GM18526 (cell line): Measurements from ENCODE around the gene ABO.

ENCODE experiments used
- POLR2A ChIP-seq: IDR thresholded peaks from 3 replicates; pipeline ENCODE4 v1.6.1; 2011; ENCODE audit not compliant: insufficient read length; ENCODE audit errors: extremely low read depth

The ABO gene

DNA sequence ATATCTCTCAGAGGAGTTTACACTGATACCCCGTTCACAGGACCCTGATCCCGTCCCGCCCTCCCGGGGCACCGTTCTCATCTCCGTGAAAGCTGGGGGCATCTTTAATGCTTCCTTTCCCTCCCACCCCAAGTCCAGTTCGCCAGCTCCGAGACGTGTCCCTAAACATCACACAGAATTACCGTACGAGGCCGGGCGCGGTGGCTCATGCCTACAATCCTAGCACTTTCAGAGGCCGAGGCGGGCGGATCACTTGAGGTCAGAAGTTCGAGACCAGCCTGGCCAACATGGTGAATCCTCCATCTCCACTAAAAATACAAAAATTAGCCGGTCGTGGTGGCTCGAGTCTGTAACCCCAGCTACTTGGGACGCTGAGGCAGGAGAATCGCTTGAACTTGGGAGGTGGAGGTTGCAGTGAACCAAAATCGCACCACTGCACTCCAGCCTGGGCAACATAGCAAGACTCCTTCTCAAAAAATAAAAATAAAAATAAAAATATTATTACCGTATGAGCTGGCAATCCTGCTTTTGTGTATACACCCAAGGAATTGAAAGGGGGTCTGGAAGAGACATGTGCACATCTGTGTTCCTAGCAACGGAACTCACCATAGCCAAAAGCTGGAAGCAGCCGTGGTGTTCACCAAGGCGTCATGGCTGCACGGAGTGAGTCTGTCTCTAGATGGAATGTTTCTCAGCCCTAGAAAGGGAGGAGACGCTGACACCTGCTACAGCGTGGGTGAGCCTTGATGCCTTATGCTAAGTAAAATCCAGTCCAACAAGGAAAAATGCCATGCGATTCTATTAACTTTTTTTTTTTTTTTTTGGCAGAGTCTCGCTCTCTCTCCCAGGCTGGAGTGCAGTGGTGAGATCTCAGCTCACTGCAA, 1.2 kb upstream of the ABO start:
- TF ChIP-seq POLR2A, result no peak

DNA sequence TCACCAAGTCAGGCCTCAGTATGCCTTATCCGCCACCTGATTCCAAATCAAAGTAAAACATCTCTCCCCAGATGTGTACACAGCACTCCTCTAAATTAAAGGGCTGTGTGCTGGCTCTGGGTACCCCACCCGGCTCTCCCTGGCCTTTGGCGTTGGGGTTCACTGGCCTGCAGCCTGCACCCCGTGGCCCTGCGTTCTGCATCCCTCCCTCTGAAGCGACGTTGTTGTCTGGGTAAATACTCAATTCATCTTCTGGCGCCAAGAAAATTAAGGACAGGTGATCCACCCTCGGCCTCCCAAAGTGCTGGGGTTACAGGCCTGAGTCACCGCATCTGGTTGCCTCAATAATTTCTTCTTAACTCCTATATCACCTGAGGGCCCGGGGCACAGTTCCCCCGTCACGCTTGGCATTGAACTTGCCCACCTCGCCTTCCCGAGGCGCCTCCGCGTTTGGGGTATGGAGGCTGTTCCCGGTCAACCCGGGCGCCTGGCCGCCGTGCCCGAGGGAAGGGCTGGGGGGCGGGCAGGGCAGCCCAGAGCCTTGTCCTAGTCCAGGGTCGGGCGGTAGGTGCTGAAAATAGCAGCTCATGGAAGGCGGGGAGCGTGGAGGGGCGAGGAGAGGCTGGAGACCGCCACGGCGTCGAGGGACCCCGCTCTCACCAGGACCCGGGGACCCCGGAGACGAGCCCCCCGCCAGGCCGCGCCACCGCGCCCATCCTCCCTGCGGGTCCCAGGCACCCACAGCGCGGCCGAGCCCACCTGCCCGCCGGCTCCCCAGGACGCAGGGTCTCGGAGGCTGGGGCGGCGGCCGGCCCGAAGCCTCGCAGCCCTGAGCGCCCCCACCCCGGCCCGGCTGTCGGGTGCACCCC, 531 bp downstream of the ABO start:
- TF ChIP-seq POLR2A, result no peak

DNA sequence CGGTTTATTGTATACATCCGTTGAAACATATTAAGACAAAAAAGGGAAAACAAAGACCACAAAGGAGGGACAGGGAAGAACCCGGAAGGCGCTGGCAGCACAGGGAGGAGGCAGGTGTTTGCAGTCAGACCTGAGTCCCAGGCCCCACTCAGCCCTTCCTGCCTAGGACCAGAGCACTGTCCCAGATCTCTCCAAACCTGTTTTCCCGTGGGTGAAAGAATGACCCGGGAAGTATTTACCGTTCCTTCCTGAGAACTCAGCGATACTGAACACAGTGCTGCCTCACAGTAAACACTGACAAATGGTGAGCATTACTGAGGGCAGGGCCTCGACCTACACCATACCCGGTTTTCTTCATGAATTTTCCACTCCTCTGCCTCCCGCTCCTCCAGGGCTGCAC, 1.2 kb downstream of the ABO start:
- no peak for TF ChIP-seq POLR2A

DNA sequence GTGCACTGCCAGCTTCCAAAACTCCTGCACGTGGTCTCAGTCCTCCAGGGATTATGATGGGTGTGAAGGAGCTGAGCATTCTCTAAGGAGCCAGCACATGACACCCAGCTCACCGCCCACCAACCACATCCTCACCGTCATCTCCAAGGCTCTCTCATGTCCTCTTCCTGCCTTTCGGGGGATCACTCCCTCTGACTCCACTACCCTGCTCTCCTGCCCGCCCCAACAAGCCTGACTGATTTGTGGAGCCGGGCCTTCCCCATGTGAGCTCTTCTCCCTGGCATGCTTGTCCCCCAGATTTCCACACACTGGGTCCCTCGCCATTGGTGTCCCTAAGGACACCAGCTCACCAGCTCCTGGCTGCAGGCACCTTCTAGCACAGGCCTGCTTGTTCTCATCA, 1.9 kb downstream of the ABO start:
- TF ChIP-seq POLR2A, result no peak

DNA sequence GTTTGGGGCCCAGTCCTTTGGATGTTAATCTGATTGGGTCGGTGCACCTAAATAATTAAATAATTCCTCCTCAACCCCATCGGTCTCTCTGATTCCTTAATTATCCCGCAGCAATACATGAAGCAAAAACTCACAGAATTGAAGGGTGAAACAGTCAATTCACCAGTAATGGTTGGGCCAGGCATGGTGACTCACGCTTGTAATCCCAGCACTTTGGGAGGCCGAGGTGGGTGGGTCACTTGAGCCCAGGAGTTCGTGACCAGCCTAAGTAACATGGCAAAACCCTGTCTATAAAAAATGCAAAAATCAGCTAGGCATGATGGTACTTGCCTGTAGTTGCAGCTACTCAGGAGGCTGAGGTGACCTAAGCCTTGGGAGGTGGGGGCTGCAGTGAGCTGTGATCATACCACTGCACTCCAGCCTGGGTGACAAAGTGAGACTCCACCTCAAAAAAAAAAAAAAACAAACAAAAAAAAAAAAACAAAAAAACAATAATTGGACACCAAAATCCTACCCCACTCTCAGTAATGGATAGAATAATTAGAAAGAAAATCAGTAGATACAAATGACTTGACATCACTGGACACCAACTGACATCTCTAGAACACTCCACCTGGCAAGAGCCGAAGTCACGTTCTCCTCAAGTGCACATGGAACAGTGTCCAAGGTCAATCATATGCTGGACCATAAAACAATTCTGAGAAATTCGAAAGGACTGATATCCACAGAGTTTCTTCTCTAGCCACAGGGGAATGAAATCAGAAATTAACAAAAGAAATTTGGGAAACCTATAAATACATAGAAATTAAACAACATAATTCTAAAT, 5.3 kb downstream of the ABO start:
- no peak for TF ChIP-seq POLR2A

DNA sequence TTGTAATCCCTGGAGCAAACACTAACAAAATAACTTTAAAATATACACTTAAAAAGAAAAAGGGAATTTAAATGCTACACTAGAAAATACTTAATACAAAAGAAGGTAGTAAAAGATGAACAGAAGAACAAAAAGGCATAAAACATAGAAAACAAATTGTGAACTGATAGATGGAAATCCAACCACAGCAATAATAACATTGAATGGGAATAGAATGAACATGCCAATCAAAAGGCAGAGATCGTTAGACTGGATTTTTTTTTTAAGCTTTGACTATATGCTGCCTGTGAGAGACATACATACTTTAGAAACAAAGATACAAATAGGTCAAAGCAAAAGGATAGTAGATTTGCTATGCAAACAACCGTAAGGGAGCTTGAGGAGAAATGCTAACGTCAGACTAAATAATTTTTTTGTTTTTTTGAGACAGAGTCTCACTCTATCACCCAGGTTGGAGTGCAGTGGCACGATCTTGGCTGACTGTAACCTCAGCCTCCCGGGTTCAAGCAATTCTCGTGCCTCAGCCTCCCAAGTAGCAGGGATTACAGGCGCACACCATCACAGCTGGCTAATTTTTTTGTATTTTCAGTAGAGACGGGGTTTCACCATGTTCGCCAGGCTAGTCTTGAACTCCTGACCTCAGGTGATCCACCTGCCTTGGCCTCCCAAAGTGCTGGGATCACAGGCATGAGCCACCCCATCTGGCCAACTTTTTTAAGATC, 6.5 kb downstream of the ABO start:
- no peak for TF ChIP-seq POLR2A

DNA sequence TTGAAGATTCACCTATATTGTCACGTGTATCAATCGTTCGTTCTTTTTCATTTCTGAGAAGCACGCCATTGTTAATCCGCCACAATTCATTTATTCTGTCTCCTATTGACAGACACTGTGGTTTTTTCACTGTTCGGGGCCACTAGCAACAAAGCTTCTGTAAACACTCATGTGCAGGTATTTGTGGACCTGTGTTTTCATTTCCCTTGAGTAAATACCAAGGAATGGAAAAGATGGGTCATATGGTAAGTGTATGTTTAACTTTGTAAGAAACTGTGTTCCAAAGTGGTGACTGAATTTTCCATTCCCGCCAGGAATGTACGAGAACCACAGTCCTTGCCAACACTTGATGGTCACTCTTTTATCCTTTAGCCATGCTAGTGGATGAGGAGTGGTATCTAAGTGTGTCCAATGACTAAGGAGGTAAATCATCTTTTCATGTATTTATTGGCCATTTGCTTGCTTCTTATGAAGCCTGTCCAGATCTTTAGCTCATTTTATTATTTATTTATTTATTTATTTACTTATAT, 10.7 kb downstream of the ABO start:
- no peak for TF ChIP-seq POLR2A

DNA sequence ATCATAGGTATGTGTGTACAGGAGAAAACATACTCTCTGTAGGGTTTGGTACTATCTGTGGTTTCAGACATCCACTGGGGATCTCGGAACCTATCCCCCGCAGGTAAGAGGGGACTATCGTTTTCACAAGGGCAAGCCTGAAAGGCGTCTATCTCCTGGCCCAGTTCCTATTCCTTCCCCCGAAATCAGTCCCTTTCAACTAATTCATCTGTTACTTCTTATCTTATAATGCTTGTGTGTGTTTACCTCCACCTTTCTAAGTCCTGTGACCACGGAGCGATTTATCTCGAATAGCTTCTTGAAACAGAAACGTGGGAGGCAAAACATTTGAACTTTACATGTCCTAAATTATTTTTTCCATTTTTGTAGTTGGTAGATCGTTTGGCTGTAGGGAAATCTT, 11.4 kb downstream of the ABO start:
- no peak for TF ChIP-seq POLR2A

DNA sequence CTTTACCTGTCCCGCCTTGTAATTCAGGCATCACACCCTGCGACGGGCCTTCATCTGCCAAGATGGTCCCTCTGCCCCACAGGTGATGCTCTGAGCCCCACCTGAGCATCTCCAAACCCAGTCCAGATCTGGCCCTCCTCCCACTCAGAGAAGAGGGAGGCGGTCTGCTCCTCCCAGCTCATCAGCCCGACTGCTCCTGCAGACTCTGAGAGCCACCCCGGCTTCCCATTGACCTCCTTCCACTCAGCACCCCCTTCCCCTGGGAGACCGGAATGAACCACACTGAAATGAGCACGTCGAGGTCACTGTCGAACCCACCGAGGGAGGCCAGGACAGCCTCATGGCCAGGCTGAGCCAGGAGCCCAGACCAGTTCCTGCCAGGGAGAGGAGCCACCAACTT, 12.8 kb downstream of the ABO start:
- no peak for TF ChIP-seq POLR2A

DNA sequence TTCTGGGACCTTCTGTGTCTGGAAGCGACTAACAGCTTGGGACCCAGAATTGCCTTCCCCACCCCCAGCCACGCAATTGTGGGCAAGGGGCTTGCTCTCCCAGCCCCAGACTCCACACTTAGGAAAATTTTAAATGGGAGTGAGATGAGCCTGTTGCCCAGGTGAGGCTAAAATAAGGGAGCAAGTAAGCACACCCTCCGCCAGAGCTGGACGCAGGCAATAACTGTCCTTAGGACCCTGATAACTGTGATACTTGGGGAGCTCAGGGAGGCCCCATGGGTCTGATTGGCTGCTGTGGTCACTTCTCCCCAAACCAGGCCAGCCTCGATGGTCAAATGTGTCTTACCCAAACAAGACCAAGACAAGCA, 13.3 kb downstream of the ABO start:
- no peak for TF ChIP-seq POLR2A

DNA sequence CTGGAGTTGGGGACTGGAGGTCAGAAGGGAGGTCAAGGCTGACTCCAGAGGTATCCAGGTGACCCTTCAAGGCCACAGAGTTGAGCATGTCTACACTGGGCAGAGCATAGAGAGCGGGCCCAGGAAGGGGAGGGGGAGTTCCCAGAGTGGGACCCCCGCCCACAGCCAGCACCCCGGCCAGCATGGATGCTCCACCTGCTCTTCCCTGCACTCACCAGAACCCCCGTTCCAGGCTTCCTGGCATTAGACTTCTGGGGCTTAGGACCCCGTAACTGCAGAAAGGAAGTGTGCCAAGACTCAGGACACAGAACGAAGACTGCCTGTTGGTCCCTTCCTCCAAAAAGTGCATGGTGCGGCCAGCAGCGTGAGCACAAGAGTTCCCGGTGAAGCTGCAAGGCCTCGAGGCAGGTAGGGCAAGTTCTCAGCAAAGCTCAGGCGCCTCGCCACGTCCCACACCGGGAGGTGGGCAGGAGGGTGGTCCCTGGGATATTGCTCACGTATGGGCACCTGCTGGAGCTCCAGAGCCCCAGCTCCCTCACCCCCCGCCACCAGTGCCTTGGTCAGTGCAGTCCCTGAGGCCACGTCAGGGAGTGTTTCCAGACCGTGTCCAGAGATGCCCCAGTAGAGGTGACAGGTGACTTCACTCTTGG, 13.8 kb downstream of the ABO start:
- no peak for TF ChIP-seq POLR2A

DNA sequence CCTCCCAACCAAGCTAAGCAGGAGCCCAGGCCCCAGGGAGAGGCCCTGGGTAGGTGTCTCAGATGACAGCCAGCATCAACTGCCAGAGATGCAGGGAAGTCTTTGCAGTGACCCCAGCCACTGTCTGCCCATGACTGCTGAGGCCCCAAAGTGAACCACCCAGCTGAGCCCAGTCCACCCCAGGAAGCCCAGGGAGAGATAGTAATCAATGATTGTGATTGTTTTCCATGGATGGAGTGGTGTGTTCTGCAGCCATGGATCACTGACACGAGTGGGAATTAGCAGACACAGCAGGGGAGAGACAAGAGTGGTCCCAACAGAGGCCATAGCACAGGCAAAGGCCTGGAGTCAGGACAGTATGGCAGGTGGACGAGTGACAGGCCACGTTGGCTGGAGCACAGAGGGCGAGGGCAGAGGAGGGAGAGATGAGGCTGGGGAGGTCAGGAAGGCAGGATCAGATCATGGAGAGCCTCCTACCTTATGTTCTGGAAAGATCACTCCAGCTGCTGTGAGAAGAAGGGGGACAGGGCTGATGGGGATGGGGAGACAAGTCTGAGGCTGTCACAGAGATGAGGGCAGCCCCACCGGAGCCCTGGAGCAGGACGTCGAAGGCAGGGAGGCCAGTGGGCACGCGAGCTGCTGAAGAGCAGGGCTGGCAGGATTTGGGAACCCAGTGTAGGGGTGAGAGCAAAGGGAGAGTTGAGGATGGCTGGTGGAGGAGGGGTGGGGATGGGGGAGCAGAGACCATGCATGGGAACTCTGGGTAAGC, 14.5 kb downstream of the ABO start:
- TF ChIP-seq POLR2A, result no peak

DNA sequence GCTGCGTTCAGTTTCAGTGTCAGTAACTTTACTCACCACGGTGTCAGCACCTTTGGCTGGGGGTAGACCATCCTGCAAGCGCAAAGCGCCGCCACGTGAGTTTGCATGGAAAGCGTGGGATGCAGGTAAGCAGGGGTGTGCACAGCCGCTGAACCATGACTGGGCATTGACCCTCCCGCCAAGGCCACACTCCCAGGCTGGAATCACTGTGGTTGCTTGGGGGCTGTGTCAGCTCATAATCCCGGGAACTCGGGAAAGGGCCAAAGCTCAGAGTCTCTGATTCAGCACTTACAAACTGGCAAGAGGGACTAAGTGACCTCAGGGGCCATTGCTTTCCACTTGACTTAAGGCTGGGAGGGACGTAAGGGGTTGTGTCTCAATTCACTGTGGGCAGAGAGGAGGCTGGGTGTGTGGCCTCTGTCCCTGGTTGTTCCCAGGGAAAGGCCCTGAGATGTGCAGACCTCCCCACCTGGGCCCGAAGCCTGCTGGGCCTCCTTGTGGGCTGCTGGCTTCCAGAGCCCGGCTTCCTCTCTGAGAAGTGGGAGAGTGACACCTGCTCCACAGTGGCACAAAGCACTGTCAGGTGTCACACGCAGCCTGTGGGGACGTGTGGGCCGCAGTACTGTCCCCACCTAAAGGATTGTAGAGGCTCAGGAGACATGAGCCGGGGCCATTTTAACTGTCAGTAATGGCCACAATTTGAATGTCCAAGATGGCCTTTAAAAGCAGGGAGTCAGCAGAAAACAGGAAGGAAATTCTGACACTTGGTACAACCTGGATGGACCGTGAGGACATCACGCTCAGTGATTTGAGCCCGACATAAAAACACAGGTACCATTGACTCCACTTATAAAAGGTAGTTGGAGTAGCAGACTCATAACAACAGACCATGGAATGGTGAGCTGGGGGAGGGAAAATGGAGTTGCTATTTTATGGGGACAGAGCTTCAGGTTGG, 16.7 kb downstream of the ABO start:
- no peak for TF ChIP-seq POLR2A
